ENCODE measurements around the gene CTSO.
"Not testable (repeated sequence)": the region's sequence is repeated elsewhere in the genome, so short reads cannot be mapped to it uniquely, and the experiment has no call there.

CTSO gene

DNA sequence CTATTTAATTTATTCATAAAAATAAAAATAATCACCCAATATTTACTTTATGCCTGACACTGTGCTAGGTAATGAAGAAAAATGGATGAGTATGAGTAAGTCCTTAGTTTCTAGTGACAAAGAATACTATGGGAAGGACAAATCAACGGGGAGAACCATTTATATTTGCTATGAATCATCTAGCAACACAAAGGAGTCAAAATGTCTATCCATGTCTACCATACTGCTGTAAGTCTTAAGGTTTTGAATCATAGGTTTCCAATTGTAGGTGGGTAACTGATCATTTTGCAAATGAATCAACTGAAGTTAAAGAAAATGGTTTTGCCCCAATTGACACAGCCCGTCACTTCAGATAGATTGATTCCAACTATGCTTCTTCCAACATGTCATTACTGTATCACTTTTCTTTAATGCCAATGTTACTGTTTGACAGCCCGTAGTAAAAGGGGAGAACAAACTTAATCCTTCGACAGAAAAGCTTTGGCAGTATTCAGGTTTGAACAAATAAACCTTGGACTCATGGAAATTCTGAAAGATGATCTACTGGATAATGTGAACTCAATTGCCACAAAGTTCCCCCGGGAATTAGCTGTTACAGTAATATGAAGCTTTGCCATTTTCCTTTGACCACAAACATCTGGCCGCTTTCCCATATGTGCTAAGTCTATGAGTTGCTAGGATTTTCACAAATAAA lies 47.0 kb downstream of the CTSO start:
- DNase-seq (ENCODE audit: low spot score): no peak

DNA sequence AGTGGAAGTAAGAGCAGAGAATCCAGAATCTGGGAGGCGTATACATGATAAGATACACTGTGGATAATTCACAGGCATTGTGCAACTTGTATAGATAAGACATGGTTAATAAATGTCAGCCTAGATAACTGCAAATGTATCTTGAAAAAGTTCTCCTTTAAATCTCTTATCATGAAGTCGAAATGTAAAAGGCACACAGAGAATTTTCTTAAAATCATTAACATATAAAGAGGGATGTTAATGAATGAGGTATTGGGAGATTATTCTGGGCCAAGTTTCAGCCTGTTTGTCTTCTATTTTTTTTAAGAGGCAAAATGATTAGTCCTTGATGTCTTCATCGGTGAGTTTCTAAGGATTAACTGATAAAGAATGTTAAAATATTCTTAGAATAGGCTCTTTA lies 49.3 kb downstream of the CTSO start:
- no peak for DNase-seq (ENCODE audit: low spot score)

DNA sequence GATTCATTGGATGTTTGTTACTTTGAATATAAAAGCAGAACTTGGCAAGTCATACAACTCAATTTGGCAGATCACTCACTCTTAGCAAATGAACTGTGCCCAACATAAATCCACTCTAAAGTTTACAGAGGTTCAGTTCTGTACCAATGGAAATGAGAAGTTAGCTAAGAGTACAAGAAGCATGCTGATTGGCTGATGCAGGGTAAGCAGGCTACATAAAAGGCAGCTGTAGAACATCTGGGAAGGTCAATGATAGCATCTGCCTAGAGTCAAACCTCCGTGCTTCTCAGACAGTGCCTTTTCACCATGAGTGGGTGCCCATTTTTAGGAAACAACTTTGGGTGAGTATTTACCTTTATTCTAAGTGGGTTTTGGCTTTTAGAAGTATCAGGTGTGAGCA lies 50.2 kb downstream of the CTSO start, which contains the start of gene TDO2:
Gene TDO2 (plus strand): TSS at position 244 of the 400 bp plus-strand sequence. CDS start 63 bp downstream, at position 307.
- DNase-seq (ENCODE audit: low spot score): no peak

DNA sequence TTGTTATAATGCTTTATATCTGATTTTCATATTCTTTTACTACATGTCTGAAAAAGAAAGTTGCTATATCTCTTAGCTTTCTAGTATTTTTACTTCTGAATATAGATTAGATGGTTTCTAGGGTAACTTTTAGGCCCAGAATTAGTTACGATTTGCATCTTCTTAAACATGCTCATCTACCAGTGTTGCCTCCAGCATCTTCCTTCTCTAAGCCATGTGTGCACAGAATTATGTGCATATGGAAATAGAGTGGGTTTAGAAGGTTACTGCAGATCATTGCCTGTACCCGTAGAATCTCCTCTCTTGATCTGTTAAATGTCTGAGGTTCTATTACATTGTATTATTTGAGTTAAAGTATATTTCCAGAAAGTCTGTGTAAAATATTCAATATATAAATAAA lies 52.7 kb downstream of the CTSO start:
- DNase-seq (ENCODE audit: low spot score): no peak

DNA sequence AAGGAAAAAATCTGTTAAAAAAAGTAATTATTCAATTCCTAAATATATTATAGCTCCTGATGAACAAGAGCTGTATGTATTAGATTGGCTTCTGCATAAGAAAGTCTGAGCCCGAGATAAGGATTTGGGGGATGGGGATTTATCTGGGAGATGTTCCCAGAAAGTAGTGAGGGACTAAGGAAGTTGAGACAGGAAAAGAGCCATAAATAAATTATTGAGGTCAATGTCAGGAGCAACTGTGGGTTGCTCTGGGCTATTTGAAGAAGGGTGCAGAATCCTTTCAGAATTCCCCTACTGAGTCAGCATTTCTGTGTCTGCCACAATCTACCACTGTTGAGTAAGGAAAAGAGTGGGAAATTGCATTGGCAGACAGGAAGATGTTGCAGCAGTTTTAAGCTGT lies 53.3 kb downstream of the CTSO start:
- DNase-seq (ENCODE audit: low spot score): no peak

DNA sequence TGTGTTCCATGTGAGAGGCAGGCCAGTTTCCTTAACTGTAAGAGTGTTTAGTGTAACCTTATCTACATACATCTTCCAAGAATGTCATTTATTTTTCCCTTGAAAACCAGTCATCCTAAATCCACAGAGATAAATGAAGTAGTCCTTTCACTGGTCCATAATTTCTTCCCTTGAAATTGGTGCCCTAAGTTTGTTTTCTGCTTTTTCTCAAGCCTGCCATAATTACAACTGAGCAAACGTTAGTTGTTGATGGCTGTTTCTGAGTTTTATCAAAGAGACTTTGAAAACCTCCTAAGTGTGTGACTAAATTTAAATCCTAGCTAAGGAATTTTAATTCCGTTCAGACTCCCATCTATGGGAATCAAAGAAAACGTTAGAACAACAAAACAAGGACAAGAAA lies 53.8 kb downstream of the CTSO start:
- no peak for DNase-seq (ENCODE audit: low spot score)

DNA sequence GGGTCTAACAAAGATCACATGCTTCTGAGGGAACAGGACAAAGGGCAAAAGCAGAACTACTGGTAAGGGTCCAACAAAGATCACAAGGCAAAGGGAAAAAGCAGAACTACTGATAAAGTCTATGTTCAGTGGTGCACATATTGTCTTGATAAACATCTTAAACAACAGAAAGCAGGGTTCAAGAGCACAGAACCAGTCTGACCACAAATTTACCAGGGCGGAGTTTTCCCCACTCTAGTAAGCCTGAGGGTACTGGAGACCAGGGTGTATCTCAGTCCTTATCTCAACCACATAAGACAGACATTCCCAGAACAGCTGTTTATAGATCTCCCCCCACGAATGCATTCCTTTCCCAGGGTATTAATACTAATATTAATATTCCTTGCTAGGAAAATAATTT lies 55.3 kb downstream of the CTSO start:
- not testable (repeated sequence) for DNase-seq (ENCODE audit: low spot score)

DNA sequence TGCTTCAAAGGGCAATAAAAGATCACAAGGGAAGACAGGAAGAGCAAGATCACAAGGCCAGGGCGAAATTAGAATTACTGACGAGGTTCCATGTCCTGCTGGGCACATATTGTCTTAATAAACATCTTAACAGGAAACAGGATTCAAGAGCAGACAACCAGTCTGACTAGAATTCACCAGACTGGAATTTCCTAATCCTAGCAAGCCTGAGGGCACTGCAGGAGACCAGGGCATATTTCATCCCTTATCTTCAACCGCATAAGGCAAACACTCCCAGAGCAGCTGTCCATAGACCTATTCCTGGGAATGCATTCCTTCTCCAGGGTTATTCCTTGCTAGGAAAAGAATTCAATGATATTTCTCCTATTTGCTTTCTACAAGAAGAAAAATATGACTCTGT lies 62.6 kb downstream of the CTSO start:
- DNase-seq (ENCODE audit: low spot score): no peak

DNA sequence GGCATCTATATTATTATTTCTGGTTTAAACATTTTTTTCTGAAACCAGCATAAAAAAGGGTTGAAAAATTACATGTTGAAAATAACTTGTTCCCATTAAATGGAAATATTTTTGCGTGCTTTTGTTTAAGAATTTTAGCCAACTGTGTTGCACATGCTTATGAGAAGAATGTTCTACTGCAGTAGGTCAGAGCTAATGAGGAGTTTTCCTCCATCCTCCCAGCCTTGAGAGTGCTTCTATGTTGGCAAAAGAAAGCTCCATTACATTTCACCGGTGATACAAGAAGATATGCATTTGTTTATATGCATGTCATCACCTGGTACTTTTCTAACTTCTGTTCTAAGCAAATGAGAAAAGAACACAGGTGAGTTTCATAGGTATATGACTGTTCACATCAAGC lies 63.7 kb downstream of the CTSO start:
- no peak for DNase-seq (ENCODE audit: low spot score)

DNA sequence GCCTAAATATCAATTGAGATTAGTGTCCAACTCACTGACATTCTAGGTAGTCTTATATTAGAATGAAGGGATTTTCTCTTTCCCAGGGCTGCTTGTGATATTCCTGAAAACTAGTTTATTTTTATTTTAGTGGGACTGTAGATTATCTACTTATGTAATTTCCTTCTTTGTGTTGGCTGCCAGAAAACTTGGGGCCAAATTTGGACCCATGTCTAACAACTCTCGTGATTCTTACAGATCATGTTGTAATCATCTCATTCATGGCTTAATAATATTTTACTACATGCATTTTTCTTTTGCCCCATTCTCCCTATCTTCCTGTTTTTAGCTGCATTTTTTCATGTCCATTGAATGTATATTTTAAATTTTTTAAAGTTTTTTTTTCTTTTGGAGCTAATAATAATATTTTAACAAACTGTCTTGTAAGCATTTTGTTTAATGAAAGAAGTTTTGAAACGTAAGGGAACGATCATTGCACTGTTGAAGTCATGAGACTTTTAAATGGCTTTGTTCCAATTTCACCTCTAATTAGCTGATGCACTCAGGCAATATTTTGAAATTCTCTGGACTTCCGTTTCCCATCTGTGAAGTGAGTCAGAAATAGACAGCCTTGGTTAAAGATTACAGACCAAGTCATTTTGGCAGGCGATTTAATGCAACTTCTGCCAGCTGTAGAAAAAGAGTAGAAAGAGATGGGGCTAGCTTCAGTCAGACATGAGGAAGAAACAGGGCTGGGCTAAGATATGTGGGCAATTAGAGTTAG lies 64.5 kb downstream of the CTSO start:
- no peak for DNase-seq (ENCODE audit: low spot score)

DNA sequence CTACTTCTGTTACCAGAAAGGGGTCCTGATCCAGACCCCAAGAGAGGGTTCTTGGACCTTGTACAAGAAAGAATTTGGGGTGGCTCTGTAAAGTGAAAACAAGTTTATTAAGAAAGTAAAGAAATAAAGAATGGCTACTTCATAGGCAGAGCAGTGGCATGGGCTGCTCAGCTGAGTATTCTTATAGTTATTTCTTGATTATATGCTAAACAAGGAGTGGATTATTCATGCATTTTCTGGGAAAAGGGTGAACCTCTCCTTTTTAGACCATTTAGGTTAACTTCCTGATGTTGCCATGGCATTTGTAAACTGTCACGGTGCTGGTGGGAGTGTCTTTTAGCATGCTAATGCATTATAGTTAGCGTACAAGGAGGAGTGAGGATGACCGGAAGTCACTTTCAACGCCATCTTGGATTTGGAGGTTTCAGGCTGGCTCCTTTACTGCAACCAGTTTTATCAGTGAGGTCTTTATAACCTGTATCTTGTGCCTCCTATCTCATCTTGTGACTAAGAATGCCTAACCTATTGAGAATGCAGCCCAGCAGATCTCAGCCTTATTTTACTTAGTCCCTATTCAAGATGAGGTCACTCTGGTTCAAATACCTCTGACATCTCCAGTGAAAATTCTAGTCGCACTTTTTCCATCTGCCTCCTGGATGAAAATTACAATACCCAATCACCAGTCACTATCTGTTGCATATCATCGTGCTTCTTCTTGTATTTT lies 65.7 kb downstream of the CTSO start:
- DNase-seq (ENCODE audit: low spot score): no peak

DNA sequence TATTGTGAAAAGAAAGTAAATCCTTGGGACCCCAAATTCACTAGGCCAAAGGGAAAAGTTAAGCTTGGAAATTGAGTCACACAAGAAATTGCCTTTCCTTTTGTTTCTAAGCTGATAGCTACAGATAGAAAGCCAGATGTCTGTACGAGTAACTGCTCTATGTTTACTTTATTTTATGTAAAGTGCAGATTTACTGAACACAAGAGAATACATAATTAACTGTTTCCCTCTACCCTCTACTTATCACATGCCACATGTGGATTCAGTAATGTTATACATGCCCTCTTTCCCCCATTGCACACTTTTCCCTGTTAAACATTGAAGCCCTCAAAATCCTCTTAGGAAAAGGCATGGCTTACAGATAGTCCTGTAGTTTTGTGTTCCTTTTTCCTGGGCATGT lies 66.6 kb downstream of the CTSO start:
- no peak for DNase-seq (ENCODE audit: low spot score)

DNA sequence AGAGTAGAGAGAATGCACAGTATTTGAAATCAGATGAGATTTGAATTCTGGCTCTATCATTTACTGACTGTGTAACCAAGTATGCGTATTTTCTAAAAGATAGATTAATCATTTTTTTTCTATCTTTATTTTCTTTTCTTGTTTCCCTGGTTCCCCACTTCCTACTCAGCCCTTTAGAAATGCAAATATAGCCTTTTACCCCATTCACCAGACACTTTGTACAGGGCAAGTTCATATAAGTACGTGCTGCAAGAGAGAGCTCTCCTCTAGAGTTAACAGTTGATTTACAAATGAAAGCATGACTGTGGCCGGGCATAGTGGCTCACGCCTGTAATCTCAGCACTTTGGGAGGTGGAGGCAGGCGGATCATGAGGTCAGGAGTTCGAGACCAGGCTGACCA lies 68.0 kb downstream of the CTSO start:
- DNase-seq (ENCODE audit: low spot score): no peak

DNA sequence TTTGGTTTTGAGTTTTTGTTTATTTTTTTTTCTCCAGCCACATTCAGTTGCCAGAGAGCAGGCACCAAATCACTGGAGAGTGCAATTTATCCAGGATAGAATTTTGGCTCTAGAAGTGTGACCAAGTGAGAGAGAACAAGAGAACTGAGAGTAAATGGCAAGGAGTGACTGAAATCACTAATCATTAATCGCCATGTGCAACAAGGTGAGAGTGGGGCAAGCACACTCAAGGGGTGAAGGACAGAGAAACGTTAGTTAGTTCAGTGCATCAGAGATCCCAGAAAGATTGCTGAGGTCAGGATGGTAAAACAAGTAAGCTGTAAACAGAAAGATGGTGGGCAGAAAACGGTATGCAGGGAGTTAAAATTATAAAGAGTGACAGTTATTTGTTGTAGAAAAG lies 69.8 kb downstream of the CTSO start:
- DNase-seq (ENCODE audit: low spot score): no peak

DNA sequence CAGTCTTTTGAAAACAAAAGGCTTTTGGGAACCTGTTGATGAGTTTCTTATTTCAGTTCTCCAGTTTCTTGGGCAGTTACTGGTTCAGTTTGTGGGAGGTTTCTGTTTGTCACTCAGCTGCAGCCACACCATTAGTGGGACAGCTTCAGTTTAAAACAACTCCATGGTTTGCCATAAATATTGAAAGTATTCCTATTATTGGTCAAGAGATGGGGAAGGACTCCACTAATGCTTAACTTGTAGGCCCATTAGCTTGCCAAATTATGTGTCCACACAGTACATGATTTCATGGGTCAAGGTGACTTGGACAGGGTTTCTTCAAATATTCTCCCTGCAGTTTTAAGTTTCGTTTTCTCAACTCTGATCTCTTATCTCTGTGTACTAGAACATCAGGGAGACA lies 72.1 kb downstream of the CTSO start:
- DNase-seq (ENCODE audit: low spot score): no peak

DNA sequence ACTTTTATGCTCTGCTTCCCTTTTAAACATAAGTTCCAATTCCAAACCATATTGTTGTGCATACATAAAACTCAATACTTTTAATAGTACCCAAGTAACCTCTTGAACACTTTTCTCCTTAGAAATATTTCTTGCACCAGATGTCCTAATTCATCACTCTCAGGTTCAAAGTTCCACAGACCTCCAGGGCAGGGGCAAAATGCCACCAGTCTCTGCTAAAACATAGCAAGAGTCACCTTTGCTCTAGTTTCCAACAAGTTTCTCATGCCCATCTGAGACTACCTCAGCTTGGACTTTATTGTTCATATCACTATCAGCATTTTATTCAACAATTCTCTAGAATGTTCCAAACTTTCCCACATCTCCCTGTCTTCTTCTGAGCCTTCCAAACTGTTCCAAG lies 73.9 kb downstream of the CTSO start:
- DNase-seq (ENCODE audit: low spot score): no peak

DNA sequence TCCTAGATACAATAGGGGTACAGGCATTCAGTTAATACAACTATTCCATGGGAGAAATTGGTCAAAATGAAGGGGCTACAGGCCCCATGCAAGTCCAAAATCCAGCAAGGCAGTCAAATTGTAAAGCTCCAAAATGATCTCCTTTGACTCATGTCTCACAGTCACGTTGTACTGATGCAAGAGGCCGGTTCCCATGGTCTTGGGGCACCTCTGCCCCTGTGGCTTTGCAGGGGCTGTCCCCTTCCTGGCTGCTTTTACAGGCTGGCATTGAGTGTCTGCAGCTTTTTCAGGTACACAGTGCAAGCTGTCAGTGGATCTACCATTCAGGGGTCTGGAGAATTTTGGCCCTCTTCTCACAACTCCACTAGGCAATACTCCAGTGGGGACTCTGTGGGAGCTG lies 75.1 kb downstream of the CTSO start:
- no peak for DNase-seq (ENCODE audit: low spot score)

DNA sequence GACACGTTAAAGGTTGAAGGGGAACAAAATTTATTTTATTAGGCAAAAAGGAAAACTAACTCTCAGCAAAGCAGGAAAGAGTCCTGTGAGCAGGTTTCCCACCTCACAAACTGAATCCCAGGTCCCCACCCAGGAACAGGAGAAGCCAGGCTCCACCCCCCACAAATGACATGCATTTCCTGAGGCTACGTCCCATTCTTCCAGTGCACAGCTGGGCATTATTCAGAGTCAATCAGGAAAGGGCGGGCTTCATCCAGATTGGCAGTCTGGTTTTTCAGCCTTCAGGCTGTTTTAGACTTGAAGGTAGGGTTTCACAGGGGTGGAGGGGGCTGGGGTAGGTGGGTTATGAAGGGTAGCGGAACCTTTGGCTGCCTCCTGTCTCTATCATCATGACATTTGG lies 75.7 kb downstream of the CTSO start:
- DNase-seq (ENCODE audit: low spot score): no peak

DNA sequence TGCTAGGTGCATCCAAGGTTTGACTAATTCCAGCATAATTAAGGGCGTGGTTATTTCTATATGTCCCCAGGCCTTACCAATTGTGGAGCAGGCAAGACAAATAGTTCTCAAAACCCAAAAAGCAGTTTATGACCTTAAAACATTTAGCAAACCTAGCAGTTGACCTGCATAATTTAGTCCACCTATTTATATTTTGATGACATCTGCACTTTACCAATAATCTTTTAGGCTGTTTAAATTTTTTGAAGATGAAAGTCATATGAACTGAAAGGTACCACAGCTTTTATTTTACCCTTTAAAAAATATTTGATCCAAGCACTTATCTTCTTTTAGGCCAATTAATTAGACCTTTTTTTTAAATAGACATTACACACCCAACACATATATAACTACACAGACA lies 77.8 kb downstream of the CTSO start:
- DNase-seq (ENCODE audit: low spot score): no peak

All from SW480 (cell line).